Cardiac muscle cell (in vitro differentiated cells and primary cell): Measurements from ENCODE around the gene SLIT3. TPM values are rescaled to one million over a fixed set of nuclear protein-coding genes. Genes with fewer than 3 reads are reported as not detected.

Experiments
- DNase-seq, 2 donors: peaks; one replicate each; pipeline versions ENCODE4 v3.0.0 to v3.0.0-alpha.2; 2010 to 2017; ENCODE audit warnings: low read depth in 1 of 2, low spot score in 1 of 2
- H3K27ac ChIP-seq: fragments of 200-600 bp; sonication (generic); 2 replicates; pipeline ENCODE4 v1.5.1; 2016
- H3K27me3 ChIP-seq: fragments of 200-600 bp; sonication (generic); 2 replicates; pipeline ENCODE4 v1.6.0; 2016; ENCODE audit warnings: control low read depth
- H3K36me3 ChIP-seq: fragments of 200-600 bp; sonication (generic); 2 replicates; pipeline ENCODE4 v1.5.1; 2016; ENCODE audit warnings: control low read depth
- H3K4me1 ChIP-seq: fragments of 200-600 bp; sonication (generic); 2 replicates; pipeline ENCODE4 v1.8.1; 2017; ENCODE audit warnings: low read depth, mild to moderate bottlenecking, mixed run types
- H3K4me3 ChIP-seq: fragments of 200-600 bp; sonication (generic); 2 replicates; pipeline ENCODE4 v1.5.1; 2016; ENCODE audit warnings: mild to moderate bottlenecking
- H3K9me3 ChIP-seq: fragments of 200-600 bp; sonication (generic); 2 replicates; pipeline ENCODE4 v1.5.1; 2017; ENCODE audit warnings: low read depth, mild to moderate bottlenecking, control low read depth
- CTCF ChIP-seq: IDR thresholded peaks from 2 replicates; pipeline ENCODE4 v1.5.1; 2012; ENCODE audit warnings: low read depth, mild to moderate bottlenecking, low read length
- polyA plus RNA-seq: library from polyadenylated mRNA; unstranded; fragments of >200 nt; fragmentation: Nextera tagmentation; extraction: Ambion mirVana; gene quantifications from 2 replicates; pipeline ENCODE4 v1.2.1, GENCODE V29; 2016
- total RNA-seq: library from RNA; depleted of rRNA; stranded (reverse); fragments of >200 nt; gene quantifications from 2 replicates; pipeline ENCODE4 v1.2.3, GENCODE V29; 2016

The SLIT3 gene
- total and polyA plus RNA-seq, 2 experiments from 2014 or later: 50.7 to 111 TPM

GRCh38 chr5:168920019-168920810 is 380.7 kb downstream of the SLIT3 start:
- H3K4me1 ChIP-seq: peaks cover 45% of the 10 kb centered on the region
- TF ChIP-seq CTCF: no peak
- DNase-seq: no peak
- H3K27ac ChIP-seq: no peak overlapping the region
- H3K36me3 ChIP-seq: no peaks in the 10 kb centered on the region
- H3K9me3 ChIP-seq: no peaks in the 10 kb centered on the region
- H3K4me3 ChIP-seq: no peak overlapping the region
- no peaks in the 10 kb centered on the region for H3K27me3 ChIP-seq

GRCh38 chr5:168917947-168918600 is 382.9 kb downstream of the SLIT3 start:
- Histone ChIP-seq H3K36me3 (no peaks in the 10 kb centered on the region), H3K27ac (peak overlapping the region; percentile 66), H3K4me3 (no peak overlapping the region), H3K4me1 (peaks cover 47% of the 10 kb centered on the region), H3K9me3 (no peaks in the 10 kb centered on the region), H3K27me3 (no peaks in the 10 kb centered on the region)
- TF ChIP-seq CTCF: no peak
- DNase-seq: no peak

DNA sequence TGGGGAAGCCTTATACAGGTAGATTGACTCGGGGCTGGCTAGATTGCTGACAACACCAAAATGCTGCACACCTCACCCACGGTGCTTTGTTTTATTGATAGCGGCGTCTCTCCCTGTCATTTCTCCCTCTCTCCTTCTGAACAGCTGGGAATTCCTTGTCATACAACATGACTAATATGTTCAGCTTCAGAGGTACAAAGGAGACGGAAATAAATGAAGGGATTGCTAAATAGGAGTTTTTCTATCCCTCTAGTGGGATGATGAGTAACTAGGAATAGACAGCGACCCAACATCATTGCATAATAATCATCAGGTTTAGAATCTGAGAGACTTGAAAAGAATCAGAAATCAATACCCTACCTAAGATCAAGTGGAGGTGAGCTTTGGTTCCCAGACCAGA is 384.1 kb downstream of the SLIT3 start:
- Histone ChIP-seq H3K27ac (peak overlapping the region; percentile 66), H3K36me3 (no peaks in the 10 kb centered on the region), H3K27me3 (no peaks in the 10 kb centered on the region), H3K9me3 (no peaks in the 10 kb centered on the region), H3K4me1 (peaks cover 52% of the 10 kb centered on the region), H3K4me3 (no peak overlapping the region)
- TF ChIP-seq CTCF: no peak
- peak in 1 of 2 donors; percentile 45 for DNase-seq

- Histone ChIP-seq H3K4me1 (peaks cover 53% of the 10 kb centered on the region), H3K36me3 (no peaks in the 10 kb centered on the region), H3K4me3 (no peak overlapping the region), H3K27ac (peak overlapping the region; percentile 66), H3K9me3 (no peaks in the 10 kb centered on the region), H3K27me3 (no peaks in the 10 kb centered on the region)
- DNase-seq: peak; percentile 17 to 57
- no peak for TF ChIP-seq CTCF
Observed at GRCh38 chr5:168916266-168916665, 384.7 kb downstream of the SLIT3 start.

DNA sequence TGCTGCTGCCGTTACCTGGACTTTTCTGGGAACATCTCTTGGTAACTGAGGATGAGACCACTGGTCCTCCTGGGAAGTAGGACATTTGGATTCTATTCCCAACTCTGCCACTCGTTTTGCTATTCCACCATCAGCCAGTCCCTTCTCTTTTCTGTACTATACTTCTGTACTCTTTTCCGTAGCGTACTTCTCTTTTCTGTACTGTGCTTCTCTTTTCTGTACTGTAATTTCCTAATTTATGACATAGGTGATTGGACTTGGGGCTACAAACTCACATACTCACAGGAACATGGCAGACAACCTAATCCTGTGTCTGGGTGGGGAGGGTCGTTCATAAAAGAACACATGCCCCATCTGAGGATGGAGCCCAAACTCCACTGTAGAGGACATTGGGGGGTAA is 386.4 kb downstream of the SLIT3 start:
- peaks cover 43% of the 10 kb centered on the region for H3K4me1 ChIP-seq

More for the DNA sequence above, 386.4 kb downstream of the SLIT3 start:
- Histone ChIP-seq H3K27me3 (no peaks in the 10 kb centered on the region), H3K36me3 (no peaks in the 10 kb centered on the region), H3K4me3 (no peak overlapping the region), H3K9me3 (no peaks in the 10 kb centered on the region), H3K27ac (no peak overlapping the region)
- TF ChIP-seq CTCF: no peak
- no peak for DNase-seq
